ENCODE results near the gene RABEPK.

RABEPK gene

DNA sequence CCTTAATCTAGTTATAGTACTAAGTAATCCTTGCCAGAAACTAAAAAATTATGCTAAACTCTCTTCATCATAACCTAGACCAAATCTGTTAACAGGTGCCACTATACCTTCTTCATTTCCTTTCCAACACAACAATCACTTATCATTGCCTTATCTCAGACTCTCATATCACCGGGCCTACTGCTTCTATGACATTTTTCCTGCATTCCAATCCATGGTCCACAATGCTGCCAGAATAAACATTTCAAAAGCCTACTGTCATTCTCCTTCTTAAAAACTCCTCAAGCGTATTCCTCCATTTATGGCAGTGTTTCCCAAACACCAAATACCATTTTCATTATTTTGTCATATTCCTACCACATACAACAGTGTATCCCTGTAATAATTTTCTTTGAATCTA is 17.3 kb upstream of the RABEPK start:
- Histone ChIP-seq H3K4me1 (no peaks in the 10 kb centered on the region), H3K9me3 (ENCODE audit: control insufficient read depth, low read length) (no peaks in the 10 kb centered on the region), H3K4me2 (ENCODE audit: low read length) (no peak overlapping the region), H3K36me3 (ENCODE audit: control insufficient read depth, insufficient read depth, low read length) (no peaks in the 10 kb centered on the region), H3K79me2 (peaks cover 28% of the 10 kb centered on the region), H3K9ac (no peak overlapping the region), H3K27ac (no peak overlapping the region), H3K27me3 (ENCODE audit: control insufficient read depth, insufficient read depth, low read length) (no peaks in the 10 kb centered on the region), H3K4me3 (ENCODE audit: low read depth, low read length) (no peak overlapping the region), H2AFZ (no peak overlapping the region)
- TF ChIP-seq, protein P1, sequence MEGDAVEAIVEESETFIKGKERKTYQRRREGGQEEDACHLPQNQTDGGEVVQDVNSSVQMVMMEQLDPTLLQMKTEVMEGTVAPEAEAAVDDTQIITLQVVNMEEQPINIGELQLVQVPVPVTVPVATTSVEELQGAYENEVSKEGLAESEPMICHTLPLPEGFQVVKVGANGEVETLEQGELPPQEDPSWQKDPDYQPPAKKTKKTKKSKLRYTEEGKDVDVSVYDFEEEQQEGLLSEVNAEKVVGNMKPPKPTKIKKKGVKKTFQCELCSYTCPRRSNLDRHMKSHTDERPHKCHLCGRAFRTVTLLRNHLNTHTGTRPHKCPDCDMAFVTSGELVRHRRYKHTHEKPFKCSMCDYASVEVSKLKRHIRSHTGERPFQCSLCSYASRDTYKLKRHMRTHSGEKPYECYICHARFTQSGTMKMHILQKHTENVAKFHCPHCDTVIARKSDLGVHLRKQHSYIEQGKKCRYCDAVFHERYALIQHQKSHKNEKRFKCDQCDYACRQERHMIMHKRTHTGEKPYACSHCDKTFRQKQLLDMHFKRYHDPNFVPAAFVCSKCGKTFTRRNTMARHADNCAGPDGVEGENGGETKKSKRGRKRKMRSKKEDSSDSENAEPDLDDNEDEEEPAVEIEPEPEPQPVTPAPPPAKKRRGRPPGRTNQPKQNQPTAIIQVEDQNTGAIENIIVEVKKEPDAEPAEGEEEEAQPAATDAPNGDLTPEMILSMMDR (IDR thresholded peaks at IDR 0.05): no peak

DNA sequence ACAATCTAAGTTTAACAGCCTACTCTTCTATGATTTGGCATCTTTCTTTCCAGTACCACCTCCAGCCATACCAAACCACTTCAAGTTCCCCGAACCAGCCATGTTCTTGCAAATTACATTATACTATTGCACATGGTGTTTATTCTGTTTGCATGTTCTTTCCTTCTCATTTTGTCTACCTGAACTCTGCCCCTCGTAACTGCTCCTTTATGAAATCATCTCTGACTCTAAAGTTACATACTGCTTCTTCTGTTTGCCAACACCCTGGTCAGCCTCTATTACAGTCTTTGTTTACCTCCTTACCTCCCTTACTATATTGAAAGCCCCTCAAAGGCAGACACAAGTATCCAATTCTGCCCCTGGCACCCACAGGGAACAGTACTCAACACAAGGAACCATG is 16.8 kb upstream of the RABEPK start:
- TF ChIP-seq, protein P1 (IDR thresholded peaks at IDR 0.05): no peak
- Histone ChIP-seq H3K9me3 (ENCODE audit: control insufficient read depth, low read length) (no peaks in the 10 kb centered on the region), H3K4me1 (no peaks in the 10 kb centered on the region), H2AFZ (no peak overlapping the region), H3K9ac (no peak overlapping the region), H3K79me2 (peaks cover 28% of the 10 kb centered on the region), H3K4me2 (ENCODE audit: low read length) (no peak overlapping the region), H3K27me3 (ENCODE audit: control insufficient read depth, insufficient read depth, low read length) (no peaks in the 10 kb centered on the region), H3K4me3 (ENCODE audit: low read depth, low read length) (no peak overlapping the region), H3K36me3 (ENCODE audit: control insufficient read depth, insufficient read depth, low read length) (no peaks in the 10 kb centered on the region), H3K27ac (no peak overlapping the region)

DNA sequence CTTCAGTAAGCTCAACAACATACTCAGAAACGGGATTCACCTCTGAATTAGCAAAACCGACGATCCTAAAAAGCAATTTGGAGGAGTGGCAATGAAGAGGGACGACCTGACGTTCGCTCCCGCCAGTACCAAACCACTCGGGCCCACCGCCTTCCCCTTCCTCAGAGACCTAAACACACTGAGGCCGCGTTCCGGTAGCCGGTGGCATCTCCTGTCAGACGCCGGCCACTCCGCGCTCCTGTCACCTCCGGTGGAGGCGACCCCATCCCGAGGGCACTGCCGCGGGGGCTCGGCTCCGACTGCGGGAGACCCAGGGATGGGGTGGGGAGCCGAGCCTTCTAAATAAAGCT is 11.4 kb upstream of the RABEPK start:
- Histone ChIP-seq H3K9me3 (ENCODE audit: control insufficient read depth, low read length) (no peaks in the 10 kb centered on the region), H3K27ac (peak overlapping the region; percentile 79), H3K4me2 (ENCODE audit: low read length) (peak overlapping the region; percentile 73), H3K79me2 (peaks cover 24% of the 10 kb centered on the region), H3K27me3 (ENCODE audit: control insufficient read depth, insufficient read depth, low read length) (no peaks in the 10 kb centered on the region), H3K4me3 (ENCODE audit: low read depth, low read length) (peak overlapping the region; percentile 95), H3K9ac (peak overlapping the region; percentile 73), H3K36me3 (ENCODE audit: control insufficient read depth, insufficient read depth, low read length) (no peaks in the 10 kb centered on the region), H3K4me1 (no peaks in the 10 kb centered on the region), H2AFZ (peak overlapping the region; percentile 84)
- TF ChIP-seq, protein P1 (IDR thresholded peaks at IDR 0.05): no peak

DNA sequence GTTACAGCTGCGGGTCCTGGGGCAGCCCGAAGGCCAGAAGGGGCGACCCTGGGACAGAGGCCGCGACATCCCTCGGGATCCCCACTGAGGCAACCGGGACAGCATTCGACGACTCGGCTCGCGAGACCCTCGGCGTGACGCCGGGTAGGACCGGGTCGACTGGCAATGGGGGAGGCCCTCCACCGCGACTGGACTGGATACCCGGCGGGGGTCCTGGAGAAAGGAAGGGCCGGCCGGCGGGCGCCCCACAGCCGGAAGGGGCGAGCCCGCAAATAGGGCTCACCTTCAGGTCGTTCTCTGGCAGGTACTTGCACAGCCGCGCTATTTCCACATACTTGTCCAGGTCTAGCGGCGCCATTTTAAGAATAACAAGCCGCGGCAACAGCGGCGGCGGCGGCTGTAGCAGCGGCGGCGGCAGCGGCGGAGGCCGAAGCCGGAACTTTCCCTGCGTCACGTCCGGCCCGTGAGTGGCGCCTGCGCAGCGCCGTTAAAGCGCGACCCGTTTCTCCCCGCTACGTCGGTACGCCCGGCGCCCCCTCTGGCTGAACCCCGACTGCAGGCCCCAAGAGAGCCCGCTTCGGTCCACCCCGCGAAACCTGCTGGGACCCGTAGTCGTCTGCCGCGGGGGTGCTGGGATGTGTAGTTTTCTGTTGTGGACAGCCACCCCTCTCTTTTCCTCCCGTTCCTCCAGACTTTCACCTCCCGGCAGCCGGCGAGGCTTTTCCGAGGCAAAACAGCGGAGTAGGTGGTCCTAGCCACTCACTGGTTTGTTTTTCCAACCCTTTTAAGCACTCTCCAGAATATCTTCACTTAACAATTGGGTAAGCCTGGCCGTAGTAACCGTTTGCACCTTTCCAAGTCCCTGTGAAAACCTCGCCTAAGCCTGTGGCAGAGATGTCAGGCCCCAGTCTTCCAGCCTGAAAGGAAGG is 10.7 kb upstream of the RABEPK start, which contains the start of gene PPP6C:
PPP6C (minus strand) TSS at position 443 of the 929 bp plus-strand sequence; CDS start at position 358, 85 bp downstream.
- Histone ChIP-seq H3K4me1 (no peaks in the 10 kb centered on the region), H3K9me3 (ENCODE audit: control insufficient read depth, low read length) (no peaks in the 10 kb centered on the region), H3K27me3 (ENCODE audit: control insufficient read depth, insufficient read depth, low read length) (no peaks in the 10 kb centered on the region), H3K4me2 (ENCODE audit: low read length) (peak within 1 kb of the TSS; percentile 73), H3K9ac (peak within 1 kb of the TSS; percentile 73), H3K36me3 (ENCODE audit: control insufficient read depth, insufficient read depth, low read length) (no peaks in the 10 kb centered on the region), H3K27ac (peak within 1 kb of the TSS; percentile 79), H2AFZ (peak within 1 kb of the TSS; percentile 84), H3K79me2 (peaks cover 24% of the 10 kb centered on the region), H3K4me3 (ENCODE audit: low read depth, low read length) (peak within 1 kb of the TSS; percentile 95)
- TF ChIP-seq, protein P1 (IDR thresholded peaks at IDR 0.05): peak; percentile 63
